Glutamatergic neuron (in vitro differentiated cells): ENCODE data around the gene ESRRA. TPM values are rescaled to one million over a fixed set of nuclear protein-coding genes. Genes with fewer than 3 reads are reported as not detected.

ENCODE experiments used
- DNase-seq: peaks from one replicate; pipeline ENCODE4 v3.0.0; 2022
- H3K27ac Mint-ChIP-seq: one replicate; pipeline ENCODE4 v1.8.0; 2020; ENCODE audit warnings: mild to moderate bottlenecking, mixed read lengths, inconsistent platforms; ENCODE audit not compliant: unreplicated experiment
- H3K27me3 Mint-ChIP-seq: one replicate; pipeline ENCODE4 v1.8.0; 2020; ENCODE audit warnings: mild to moderate bottlenecking, moderate library complexity, mixed read lengths, inconsistent platforms; ENCODE audit not compliant: unreplicated experiment
- H3K36me3 Mint-ChIP-seq: one replicate; pipeline ENCODE4 v1.8.0; 2020; ENCODE audit warnings: mild to moderate bottlenecking, mixed read lengths, inconsistent platforms; ENCODE audit not compliant: unreplicated experiment
- H3K4me1 Mint-ChIP-seq: one replicate; pipeline ENCODE4 v1.8.0; 2020; ENCODE audit warnings: mild to moderate bottlenecking, low read depth, mixed read lengths, inconsistent platforms; ENCODE audit not compliant: unreplicated experiment
- H3K4me3 Mint-ChIP-seq: one replicate; pipeline ENCODE4 v1.8.0; 2020; ENCODE audit warnings: mild to moderate bottlenecking, mixed read lengths, inconsistent platforms; ENCODE audit not compliant: unreplicated experiment
- H3K9me3 Mint-ChIP-seq: one replicate; pipeline ENCODE4 v1.8.0; 2020; ENCODE audit warnings: mild to moderate bottlenecking, moderate library complexity, mixed read lengths, inconsistent platforms; ENCODE audit not compliant: unreplicated experiment
- total RNA-seq: library from RNA; stranded (reverse); fragmentation: NEBNext Ultra II Directional; extraction: Animal tissue kit (Norgen Biotek cat#: 25700); gene quantifications from one replicate; pipeline ENCODE4 v1.2.1, GENCODE V29; 2021; ENCODE audit not compliant: unreplicated experiment
- TF ChIP-seq, protein P1 (sequence below): fragments of 200-600 bp; sonication (generic); IDR thresholded peaks from one replicate; pipeline ENCODE4 v1.5.0; 2021; ENCODE audit not compliant: partially characterized antibody, unreplicated experiment

The ESRRA gene
- total RNA-seq, 1 donor from 2014 or later, result 69.9 TPM

DNA sequence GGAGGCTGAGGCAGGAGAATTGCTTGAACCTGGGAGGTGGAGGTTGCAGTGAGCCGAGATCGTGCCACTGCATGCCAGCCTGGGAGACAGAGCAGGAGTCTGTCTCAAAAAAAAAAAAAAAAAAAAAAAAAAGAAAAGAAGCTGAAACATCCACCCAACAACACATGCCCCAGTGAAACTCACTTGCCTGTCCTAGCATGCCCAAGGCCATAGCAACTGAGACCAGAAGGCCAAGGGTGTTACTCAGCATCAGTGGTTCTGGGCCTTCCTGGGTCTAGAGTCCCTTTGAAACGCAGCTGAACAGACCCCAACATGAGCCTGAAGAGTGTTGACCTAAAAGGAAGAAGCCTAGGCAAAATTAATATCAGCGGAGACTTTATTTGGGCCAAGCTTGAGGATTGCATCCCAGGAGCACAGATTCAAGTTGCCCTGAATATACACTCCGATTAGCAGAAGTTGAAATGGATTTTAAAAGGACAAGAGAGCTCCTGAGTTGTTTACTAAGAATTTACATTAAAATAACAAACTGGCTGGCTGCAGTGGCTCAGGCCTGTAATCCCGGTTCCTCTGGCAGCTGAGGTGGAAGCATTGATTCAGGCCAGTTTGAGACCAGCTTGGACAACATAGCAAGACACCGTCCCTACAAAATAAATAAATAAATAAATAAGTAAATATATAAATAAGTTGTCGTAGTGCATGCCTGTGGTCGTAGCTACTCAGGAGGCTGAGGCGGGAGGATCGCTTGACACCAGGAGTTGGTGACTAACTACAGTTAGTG, 19.6 kb downstream of the ESRRA start:
- Mint-ChIP-seq H3K9me3 (peaks cover 14% of the 10 kb centered on the region), H3K27me3 (peaks cover 8% of the 10 kb centered on the region), H3K4me1 (peaks cover 11% of the 10 kb centered on the region), H3K4me3 (no peak overlapping the region), H3K36me3 (peaks cover 8% of the 10 kb centered on the region), H3K27ac (peak overlapping the region; percentile 59)
- no peak for DNase-seq
- TF ChIP-seq, protein P1, sequence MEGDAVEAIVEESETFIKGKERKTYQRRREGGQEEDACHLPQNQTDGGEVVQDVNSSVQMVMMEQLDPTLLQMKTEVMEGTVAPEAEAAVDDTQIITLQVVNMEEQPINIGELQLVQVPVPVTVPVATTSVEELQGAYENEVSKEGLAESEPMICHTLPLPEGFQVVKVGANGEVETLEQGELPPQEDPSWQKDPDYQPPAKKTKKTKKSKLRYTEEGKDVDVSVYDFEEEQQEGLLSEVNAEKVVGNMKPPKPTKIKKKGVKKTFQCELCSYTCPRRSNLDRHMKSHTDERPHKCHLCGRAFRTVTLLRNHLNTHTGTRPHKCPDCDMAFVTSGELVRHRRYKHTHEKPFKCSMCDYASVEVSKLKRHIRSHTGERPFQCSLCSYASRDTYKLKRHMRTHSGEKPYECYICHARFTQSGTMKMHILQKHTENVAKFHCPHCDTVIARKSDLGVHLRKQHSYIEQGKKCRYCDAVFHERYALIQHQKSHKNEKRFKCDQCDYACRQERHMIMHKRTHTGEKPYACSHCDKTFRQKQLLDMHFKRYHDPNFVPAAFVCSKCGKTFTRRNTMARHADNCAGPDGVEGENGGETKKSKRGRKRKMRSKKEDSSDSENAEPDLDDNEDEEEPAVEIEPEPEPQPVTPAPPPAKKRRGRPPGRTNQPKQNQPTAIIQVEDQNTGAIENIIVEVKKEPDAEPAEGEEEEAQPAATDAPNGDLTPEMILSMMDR, result no peak

DNA sequence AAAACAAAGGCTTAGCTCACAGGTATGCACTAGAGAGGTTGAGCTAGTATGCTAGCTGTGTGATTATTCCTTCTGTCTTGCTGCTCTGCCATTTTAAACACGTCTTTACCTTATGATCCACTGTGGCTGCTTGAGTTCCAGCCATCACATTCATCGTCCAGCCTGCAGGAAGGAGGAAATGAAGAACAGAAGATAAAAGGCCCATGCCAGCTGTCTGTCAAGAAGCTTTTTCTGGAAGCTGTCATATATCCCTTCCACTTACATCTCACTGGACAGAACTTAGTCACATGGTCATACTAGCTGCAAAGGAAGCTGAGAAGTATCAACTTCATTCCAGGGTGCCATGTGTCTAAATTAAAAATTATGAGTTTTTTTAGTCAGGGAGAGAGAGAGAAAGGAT, 22.1 kb downstream of the ESRRA start:
- no peak for DNase-seq
- Mint-ChIP-seq H3K27me3 (peaks cover 9% of the 10 kb centered on the region), H3K27ac (no peak overlapping the region), H3K9me3 (peaks cover 10% of the 10 kb centered on the region), H3K4me3 (no peak overlapping the region), H3K36me3 (peaks cover 4% of the 10 kb centered on the region), H3K4me1 (peaks cover 9% of the 10 kb centered on the region)
- TF ChIP-seq, protein P1, result no peak

DNA sequence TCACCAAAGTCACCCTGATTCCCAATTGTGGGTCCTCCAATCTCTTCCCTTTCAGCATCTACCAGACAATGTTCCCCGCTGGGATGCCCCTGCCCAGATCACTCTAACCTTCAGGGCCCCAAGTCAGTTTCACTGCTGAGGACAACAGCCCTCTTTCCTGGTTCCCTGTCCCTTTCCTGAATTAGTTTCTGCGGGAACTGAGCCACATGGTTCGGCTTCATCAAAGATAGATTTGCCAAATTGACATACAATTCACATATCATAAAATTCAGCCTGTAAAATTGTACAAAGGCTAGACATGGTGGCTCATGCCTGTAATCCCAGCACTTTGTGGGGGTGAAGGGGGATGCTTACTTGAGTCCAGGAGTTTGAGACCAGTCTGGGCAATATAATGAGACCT, 22.7 kb downstream of the ESRRA start:
- Mint-ChIP-seq H3K4me3 (no peak overlapping the region), H3K27me3 (peaks cover 9% of the 10 kb centered on the region), H3K27ac (no peak overlapping the region), H3K9me3 (peaks cover 10% of the 10 kb centered on the region), H3K36me3 (peaks cover 4% of the 10 kb centered on the region), H3K4me1 (peaks cover 8% of the 10 kb centered on the region)
- DNase-seq, result no peak
- TF ChIP-seq, protein P1, result no peak

DNA sequence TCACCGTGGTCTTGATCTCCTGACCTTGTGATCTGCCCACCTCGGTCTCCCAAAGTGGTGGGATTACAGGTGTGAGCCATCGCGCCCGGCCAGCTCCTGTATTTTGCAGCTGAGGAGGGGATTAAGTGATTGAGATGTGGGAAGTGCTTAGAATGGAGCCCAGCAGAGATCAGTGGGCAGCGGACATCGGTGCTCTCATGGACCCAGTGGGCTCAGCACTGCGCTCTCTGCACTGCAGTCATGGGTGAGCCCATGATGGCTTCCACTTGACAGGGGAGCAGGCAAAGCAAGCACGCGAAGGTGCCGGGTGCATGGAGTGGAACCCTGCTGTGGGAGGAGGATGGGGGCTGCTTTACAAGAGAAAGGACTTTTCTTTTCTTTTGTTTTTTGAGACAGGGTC, 25.6 kb downstream of the ESRRA start:
- Mint-ChIP-seq H3K27ac (no peak overlapping the region), H3K4me3 (peak overlapping the region; percentile 42), H3K27me3 (peaks cover 14% of the 10 kb centered on the region), H3K9me3 (peaks cover 18% of the 10 kb centered on the region), H3K4me1 (peaks cover 13% of the 10 kb centered on the region), H3K36me3 (peaks cover 4% of the 10 kb centered on the region)
- DNase-seq, result no peak
- TF ChIP-seq, protein P1, result no peak
